HG03378 (cell line): Measurements from ENCODE around the gene SNAPC2.
A peak's percentile ranks its signal among the peaks of the same experiment; 100 is the strongest.

Experiments
- ATAC-seq: cut with Tn5 transposase; IDR thresholded peaks from one replicate; pipeline ENCODE4 v1.9.1; 2021; ENCODE audit warnings: mild to moderate bottlenecking, moderate library complexity; ENCODE audit not compliant: unreplicated experiment

Gene SNAPC2, protein sequence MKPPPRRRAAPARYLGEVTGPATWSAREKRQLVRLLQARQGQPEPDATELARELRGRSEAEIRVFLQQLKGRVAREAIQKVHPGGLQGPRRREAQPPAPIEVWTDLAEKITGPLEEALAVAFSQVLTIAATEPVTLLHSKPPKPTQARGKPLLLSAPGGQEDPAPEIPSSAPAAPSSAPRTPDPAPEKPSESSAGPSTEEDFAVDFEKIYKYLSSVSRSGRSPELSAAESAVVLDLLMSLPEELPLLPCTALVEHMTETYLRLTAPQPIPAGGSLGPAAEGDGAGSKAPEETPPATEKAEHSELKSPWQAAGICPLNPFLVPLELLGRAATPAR

DNA sequence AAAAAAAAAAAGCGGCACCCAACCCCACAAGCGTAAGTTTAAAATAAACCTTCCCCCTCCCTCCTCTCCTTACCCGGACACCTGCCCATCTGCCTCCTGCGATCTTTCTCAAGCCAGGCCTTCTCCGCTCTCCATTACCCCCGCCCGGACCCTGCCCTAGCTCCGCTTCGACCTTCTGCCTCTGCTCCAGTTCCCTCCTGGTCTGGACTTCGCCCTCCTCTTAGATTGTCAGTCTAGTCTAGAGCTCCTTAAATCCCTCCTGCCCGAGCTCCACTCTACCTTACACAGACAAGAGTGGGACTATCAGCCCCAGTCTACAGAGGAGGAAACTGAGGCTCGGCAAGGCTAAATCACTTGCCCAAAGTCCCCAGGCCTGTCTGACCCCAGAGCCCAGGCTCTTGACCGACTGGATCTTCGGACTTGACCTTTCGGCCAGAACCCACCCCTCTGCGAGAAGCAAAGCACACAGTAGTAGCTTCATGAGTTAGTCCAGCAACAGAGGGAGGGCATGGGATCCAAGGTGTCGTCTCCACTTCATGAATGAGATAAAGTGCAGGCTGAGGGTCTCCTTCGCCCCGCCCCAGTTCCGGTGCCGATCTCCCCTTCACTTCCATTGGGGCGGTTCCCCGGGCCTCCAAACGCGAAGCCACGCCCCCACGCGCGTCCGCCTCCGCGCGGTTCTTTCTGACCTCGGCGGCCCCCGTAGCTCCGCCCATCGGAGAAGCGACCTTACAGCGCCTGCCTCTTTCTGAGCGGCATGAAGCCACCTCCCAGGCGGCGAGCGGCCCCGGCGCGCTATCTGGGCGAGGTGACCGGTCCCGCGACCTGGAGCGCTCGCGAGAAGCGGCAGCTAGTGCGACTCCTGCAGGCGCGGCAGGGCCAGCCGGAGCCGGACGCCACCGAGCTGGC, at the start of gene SNAPC2:
Gene SNAPC2 (plus strand): TSS at position 729 of the 909 bp plus-strand sequence. CDS start 29 bp downstream, at position 758.
- ATAC-seq, result peak; percentile 44

DNA sequence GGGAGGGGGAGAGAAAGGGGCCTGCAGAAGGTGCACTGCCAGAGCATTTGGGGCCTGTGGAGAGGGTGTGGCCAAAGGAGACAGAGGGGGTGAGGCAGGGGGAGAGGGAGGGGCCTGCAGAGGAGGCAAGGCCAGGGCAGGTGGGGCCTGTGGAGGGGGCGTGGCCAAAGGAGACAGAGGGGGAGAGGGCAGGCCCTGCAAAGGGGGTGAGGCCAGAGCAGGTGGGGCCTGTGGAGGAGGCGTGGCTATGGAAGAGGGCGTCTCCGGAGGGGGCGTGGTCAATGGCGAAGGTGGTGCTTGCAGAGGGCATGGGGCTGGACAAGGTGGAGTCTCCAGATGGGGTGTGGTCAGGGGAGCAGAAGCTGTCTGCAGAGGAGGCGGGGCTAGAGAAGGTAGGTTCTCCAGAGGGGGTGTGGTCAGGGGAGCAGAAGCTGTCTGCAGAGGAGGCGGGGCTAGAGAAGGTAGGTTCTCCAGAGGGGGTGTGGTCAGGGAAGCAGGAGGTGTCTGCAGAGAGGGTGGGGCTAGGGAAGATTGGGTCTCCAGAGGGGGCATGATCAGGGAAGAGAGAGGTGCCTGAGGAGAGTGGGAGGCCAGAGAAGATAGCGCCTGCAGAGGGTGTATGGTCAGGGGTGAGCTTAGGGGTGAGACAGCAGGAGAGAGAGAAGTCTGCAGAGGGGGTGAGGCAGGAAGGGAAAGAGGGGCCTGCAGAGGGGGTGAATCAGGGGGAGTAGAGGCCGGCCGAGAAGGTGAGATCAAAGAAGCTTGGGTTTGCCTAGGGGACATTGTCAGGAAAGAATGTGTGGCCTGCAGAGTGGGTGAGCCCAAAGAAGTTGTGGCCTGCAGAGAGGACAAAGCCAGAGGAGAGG, 49.3 kb upstream of the SNAPC2 start:
- ATAC-seq, result no peak

DNA sequence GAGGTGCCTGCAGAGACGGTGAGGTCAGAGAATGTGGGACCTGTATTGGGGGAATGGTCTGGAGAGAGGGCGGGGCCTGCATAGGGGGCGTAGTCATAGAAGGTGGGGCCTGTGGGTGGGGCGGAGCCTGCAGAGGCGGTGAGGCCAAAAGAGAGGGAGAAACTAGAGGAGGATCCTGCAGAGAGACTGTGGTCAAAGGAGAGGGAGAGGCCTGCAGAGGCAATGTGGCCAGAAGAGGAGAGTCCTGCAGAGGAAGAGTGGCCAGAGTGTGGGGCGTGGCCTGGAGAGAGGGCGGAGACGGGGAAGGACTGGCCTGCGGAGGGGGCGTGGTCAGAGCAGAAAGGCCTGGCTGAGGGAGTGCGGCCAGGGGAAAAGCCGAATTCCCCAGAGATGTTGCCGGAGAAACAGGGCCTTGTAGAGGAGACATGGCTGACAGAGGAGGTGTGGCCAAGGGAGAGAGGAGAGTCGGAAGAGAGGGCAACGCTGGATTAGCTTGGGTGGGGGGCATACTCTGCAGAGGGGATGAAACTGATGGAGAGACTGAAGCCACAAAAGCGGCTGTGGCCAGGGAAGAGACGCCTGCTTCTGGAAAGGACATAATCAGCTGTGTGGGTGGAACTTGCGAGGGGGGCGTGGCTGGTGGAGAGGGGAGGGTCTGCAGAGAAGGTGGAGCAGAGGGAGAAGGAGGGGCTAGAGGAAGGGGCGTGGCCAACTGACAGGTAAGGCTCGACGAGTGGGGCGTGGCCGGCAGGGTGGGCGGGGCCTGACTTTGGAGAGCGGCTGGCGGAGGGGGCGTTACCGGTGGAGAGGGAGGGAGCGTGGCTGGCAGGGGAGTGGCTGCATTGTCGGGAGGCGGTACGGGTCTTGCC, 48.5 kb upstream of the SNAPC2 start:
- ATAC-seq, result no peak

DNA sequence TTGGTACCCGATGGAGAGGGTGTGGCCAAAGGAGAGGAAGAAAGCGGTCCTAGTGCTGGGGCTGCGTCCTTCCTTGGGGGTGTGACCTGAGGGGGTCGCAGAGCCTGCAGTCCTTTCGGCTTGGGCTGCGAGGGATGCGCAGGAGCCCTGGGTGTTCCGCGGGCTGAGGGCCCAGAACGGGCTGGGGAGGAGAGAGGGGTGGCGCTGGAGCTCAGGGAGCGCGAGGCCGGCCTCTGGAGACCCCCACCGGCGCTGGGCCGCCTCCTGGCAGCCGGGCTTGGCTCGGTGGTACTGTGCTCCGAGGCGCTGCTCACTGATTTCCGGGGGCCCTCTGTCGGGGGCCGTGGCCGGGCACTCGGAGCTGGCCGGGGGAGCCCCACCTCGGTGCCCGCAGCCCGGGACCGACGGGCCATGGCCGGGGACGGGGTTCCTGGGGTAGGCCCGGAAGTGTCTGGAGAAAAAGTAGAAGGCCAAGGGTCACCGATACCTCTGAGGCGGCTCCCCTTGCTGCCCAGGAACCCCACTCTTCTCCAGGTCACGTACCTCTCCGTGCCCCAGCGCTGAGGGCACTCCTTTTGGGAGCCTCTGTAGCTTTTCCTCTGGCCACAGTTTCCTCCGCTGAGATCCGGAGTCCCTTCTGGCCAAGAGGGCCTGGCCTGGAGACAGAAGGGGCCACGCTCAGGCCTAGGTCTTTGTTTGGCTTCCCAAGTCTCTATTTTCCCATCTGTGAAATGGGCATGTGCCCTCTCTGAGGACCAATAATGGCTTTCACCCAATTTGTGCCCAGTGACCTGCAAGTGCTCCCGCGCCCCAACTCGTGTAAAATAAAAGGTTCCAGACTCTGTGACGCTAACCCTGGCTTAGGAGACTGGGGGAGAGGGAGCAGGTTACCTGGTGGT, 47.6 kb upstream of the SNAPC2 start:
- no peak for ATAC-seq

DNA sequence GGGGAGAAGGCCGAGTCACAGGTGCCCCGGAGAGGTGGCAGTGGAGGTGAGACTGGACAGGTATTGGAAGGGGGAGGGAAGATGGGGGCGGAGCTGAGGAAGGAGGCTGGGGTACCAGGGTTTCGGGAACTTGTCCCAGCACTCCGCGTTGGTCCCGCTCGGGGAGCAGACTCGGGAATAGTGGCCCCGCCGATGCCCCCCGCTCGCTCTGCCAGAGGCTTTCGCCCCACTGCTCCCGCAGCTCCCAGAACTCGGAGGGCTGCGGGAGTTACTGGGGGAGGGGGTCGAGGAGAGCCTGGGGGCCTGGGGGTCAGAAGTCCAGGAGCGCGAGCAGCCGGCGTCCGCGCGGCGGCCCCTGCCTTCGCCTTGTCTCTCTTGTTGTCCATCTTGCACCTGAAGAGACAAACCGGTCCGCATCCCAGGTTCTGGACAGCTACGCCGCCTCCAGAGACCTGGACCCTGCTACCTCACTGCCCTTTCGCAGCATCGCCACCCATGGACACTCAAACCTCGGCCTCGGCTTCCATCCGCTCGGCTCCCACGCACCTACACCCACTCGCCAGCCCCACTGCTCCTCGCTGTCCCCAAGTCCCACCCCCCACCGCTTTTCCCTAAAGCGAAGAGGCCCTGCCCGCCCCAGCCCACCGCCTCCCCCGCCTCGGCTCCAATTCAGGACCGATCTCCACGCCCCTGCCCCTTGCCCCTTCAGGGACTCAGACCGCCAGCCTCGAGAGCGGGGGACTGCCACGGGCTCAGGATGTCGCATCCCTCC, 46.6 kb upstream of the SNAPC2 start:
- ATAC-seq, result no peak

DNA sequence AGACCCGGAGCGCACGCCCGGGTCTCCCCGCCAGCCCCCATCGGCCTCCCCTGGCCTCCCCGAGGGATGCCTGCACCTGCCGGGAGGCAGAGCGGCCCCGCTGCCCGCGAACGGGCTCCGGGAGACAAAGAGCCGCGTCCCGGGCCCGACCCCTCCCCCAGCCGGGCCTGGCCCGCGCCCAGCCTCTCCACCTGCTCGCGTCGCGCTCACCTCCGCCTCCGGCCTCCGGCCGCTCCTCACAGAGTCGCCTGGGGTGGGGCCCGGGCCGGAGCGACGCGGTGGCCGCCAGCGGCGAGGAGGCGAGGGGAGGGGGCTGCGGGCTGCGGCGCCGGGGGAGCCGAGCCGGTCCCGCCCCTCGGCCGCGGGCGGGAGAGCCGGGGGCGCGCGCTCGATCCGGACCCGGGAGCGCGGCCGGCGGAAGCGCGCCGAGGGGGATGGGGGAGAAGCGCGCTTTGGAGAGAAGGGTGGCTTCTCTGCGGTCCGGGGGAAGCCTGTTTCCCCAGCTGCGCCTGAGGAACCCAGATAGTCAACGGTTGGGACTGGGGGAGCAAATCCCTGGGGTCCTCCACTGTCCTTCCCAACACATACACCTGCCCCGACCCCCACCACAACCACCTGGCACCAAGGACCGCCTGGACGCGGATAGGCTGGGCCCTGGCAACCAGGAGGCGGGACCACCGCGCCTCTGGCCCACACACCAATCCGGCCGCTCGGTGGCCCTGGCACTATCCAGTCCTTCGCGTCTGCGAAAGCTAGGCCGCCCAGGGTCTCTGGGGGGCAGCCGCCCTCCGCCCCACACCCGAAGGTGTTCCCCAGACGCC, 45.9 kb upstream of the SNAPC2 start, which contains the start of gene PRR36:
Gene PRR36 (minus strand): TSS at position 315 of the 821 bp plus-strand sequence. CDS start 701 bp downstream, outside the sequence.
- no peak for ATAC-seq

DNA sequence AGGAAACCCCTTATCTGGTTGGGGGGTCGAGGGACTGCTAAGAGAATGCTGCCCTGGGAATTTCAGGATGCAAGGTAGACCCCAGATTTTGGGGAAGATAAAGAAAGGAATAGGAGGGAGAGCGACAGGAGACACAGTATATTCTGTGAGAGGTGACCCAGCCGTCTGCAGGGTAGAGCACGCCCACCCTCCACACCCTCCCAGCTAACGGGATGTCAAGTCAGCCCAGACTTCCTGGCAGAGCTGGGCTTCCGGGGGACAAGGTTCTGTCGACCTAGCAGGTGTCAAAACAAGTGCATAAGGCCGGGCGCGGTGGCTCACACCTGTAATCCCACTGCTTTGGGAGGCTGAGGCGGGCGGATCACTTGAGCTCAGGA, 45.3 kb upstream of the SNAPC2 start:
- ATAC-seq, result no peak

DNA sequence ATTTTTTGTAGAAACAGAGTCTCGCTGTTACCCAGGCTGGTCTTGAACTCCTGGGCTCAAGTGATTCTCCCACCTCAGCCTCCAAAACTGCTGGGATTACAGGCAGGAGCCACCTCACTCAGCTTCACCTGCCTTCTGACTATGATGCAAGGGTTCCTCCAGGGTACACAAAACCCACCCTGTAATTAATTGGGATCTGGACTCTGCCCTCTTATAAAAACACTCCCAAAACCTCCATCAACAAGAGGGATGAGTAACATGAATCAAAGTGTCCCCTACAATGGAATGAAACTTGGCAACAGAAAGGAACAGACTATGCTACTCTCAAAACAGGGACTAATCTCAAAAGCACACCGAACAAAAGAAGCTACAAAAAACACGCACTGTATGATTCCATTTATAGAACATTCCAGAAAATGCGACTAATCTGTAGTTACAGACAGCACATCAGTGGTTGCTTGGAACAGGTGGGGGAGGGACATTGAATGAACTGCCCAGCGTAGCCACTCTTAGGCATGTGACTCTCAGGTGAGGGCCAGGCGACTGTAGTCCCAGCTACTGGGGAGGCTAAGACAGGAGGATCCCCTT, 42.8 kb upstream of the SNAPC2 start:
- no peak for ATAC-seq

DNA sequence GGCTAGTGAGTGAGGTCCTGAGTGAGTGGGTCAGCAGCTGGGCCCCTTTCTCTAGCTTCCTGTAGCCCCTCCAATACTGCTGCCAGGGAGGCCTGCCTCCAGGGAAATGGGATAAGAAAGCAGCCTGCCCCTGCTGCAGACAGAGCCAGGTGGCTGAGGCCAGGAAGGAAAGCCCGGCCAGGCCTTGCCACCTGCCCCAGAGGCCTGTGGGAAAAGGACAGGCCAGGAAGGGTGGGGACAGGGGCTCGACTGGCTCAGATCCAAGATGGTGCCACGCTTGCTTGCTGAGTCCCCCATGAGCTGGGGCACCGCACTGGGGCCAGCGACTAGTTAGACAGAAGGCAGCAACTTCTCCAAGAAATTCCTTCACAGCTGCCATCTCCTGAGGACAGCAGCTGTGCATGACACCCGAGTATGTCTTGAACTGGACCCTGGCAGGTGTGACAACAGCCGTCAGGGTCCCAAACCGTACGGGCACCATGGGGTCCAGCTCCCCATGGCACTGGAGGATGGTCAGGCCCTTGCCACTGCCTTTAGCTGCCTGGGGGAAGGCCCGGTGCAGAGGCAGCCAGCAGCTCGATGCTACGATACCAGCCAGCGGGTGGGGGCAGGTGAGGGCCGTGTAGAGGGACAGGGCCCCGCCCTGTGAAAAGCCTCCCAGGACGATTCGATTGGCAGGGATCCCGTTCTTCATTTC, 40.9 kb upstream of the SNAPC2 start:
- no peak for ATAC-seq

DNA sequence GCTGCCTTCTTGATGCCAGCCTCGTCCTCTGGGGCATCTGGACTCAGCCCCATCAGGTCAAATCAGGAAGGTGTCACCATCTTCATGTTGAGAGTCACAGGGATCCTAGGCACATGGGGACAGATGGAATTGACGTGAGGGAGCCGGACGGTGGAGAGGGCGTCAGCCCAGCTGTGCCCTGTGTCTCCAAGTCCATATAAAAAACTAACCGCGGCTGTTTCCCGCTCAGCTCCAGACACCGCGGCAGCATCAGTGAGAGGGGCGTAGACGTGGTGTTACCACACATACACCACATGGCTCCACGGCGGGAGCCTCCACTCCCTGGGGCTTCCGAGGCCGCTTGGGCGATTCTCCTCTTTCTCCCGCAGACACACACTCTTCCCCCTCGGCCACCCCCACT, 40.3 kb upstream of the SNAPC2 start:
- no peak for ATAC-seq

DNA sequence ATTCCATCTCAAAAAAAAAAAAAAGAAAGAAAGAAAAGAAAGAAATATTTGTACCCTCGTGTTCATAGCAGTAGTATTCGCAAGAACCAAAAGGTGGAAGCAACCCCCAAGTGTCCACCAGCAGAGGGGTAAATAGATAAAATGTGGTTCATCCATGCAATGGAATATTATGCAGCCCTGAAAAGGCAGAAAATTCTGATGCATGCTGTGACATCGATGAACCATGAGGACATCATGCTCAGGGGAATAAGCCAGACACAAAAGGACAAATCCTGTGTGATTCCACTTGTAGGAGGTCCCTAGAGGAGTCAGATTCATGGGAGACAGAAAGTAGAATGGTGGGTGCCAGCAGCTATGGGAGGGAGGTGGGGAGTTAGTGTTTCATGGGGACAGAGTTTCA, 38.2 kb upstream of the SNAPC2 start:
- no peak for ATAC-seq

DNA sequence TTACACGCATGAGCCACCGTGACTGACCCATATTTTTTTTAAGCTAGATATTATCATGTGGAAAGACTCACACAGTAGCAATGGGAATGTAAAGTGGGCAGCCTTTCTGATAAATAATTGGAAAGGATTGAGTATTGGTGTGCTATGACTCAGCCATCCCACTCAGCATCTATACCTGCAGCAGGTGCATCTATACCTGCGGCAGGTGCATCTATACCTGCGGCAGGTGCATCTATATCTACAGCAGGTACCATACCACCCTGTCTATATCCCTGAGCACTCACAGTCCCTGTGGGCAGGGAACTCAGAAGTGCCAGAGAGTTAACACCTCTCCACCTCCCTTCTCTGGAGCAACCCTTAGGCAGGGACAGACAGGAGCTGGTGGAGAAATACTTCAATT, 37.0 kb upstream of the SNAPC2 start:
- ATAC-seq, result no peak

DNA sequence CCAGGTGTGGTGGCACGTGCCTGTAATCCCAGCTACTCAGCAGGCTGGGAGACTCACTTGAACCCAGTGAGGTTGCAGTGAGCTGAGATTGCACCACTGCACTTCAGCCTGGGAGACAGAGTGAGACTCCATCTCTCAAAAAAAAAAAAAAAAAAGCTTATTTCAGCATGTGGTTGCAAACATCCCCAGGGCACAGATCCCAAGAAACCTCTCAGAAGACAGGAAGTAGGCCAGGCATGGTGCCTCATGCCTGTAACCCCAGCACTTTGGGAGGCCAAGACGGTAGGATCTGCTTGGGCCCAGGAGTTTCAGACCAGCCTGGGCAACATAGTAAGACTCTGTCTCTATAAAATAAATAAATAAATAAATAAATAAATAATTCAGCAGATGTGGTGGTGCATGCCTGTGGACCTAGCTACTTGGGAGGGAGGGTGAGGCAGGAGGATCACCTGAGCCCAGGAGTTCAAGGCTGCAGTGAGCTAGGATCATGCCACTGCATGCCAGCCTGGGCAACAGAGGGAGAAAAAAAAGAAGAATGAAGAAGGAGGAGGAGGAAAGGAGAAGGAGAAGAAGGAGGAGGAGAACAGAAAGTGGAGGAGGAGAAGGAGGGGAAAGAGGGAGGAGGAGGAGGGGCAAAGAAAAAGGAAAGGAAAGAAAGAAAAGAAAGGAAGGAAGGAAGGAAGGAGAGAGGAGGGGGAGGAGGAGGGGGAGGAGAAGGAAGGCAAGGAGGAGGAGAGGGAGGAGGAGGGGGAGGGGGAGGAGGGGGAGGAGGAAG, 36.2 kb upstream of the SNAPC2 start:
- no peak for ATAC-seq

DNA sequence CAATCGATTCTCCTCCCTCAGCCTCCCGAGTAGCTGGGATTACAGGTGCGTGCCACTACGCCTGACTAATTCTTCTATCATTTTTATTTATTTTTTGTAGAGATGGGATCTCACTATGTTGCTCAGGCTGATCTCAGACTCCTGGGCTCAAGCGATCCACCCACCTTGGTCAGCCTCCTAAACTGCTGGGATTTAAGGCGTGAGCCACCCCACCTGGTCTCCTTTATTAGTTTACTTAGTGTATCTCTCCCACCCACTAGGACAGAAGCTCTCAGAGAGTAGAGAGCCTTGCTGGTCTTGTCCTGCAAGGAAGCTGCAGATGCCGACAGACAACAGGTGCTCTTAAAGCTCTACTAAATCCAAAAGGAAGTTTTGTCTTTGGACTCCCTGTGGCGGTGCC, 34.3 kb upstream of the SNAPC2 start:
- ATAC-seq, result no peak

DNA sequence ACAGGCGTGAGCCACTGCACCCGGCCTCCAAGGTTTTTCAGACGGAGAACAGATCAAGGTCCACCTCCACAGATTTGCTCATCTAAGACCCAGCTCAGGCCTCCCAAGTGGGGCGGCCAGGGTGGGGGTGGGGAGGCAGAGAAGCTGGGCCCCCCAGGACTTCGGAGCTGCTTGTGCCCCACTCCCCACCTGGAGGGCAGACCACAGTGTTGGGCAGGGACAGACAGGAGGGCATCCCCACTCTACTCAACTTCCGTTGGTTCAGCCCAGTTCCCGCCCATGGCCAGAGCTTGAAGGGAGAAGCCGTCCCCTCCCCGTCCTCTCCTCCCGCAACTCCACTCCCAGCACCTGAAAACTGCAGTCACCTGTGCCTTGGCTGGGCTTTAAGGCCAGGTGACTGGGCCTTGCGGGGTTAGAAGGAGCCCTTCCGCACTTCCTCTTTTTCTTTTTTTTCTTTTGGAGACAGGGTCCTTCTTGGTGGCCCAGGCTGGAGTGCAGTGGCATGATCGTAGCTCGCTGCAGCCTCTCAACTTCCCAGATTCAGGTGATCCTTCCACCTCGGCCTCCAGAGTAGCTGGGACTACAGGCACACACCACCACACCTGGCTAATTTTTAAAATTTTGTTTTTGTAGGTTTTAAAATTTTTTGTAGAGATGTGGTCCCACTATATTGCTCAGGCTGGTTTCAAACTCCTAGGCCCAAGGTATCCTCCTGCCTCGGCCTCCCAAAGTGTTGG, 32.6 kb upstream of the SNAPC2 start:
- ATAC-seq, result no peak
